GM12891 (cell line): ENCODE results near the gene KLRC2.

Source experiments
- PAX5 ChIP-seq: IDR thresholded peaks from 2 replicates; pipeline ENCODE4 v1.6.1; 2011; ENCODE audit warnings: low read length, moderate library complexity, mild to moderate bottlenecking; ENCODE audit not compliant: insufficient read depth, severe bottlenecking
- POLR2A ChIP-seq: IDR thresholded peaks from 2 replicates; pipeline ENCODE4 v1.6.1; 2011; ENCODE audit warnings: low read depth, low read length, control low read depth
- POLR2AphosphoS5 ChIP-seq: IDR thresholded peaks from 2 replicates; pipeline ENCODE4 v1.6.1; 2011; ENCODE audit warnings: low read depth, low read length, control low read depth
- TAF1 ChIP-seq: IDR thresholded peaks from 2 replicates; pipeline ENCODE4 v1.6.1; 2011; ENCODE audit warnings: low read depth, low read length, control low read depth

- TF ChIP-seq POLR2AphosphoS5 (no peak), PAX5 (no peak), POLR2A (no peak), TAF1 (no peak)
These were observed 53.7 kb downstream of the KLRC2 start for GRCh38 chr12:10381928-10382628.
